HepG2 (cell line): ENCODE data around the gene CDC42BPG.

Experiments used
- AHDC1 ChIP-seq: sonication (generic); formaldehyde crosslinking; IDR thresholded peaks from 2 replicates; pipeline ENCODE4 v1.5.1; 2020; ENCODE audit warnings: mild to moderate bottlenecking, missing genetic modification reagents, borderline replicate concordance
- BRF2 ChIP-seq: sonication (generic); formaldehyde crosslinking; IDR thresholded peaks from 2 replicates; pipeline ENCODE4 v1.8.1; 2022; ENCODE audit warnings: mild to moderate bottlenecking, missing genetic modification reagents
- CBFB ChIP-seq: sonication (generic); formaldehyde crosslinking; IDR thresholded peaks from 2 replicates; pipeline ENCODE4 v1.4.0; 2020; ENCODE audit warnings: missing genetic modification reagents
- CTCF ChIP-seq: sonication (generic); formaldehyde crosslinking; IDR thresholded peaks from 2 replicates; pipeline ENCODE4 v1.5.0; 2020; ENCODE audit warnings: mild to moderate bottlenecking, missing genetic modification reagents, moderate library complexity
- SYNCRIP ChIP-seq: fragments of 200-400 bp; formaldehyde crosslinking; IDR thresholded peaks from 2 replicates; pipeline ENCODE4 v1.6.1; 2018; ENCODE audit warnings: mild to moderate bottlenecking, low read depth, low read length; ENCODE audit not compliant: insufficient read depth
- ZNF629 ChIP-seq: sonication (generic); formaldehyde crosslinking; conservative IDR thresholded peaks from 2 replicates; pipeline ENCODE4 v1.5.0; 2020; ENCODE audit warnings: missing genetic modification reagents

- no peak for TF ChIP-seq CTCF (CRISPR knock-in tag)
- no peak for TF ChIP-seq ZNF629 (CRISPR knock-in tag)
- no peak for TF ChIP-seq CBFB (CRISPR knock-in tag)
- no peak for TF ChIP-seq BRF2 (CRISPR knock-in tag)
- TF ChIP-seq AHDC1, result no peak
- no peak for TF ChIP-seq SYNCRIP
Observed at GRCh38 chr11:64862987-64863390, 18.5 kb upstream of the CDC42BPG start.
